Omental fat pad (tissue), 4 donors: ENCODE data around the gene MTMR4. TPM values are rescaled to one million over a fixed set of nuclear protein-coding genes. Genes with fewer than 3 reads are reported as not detected.

Experiments used
- ATAC-seq: fragments of 150-250 bp; one replicate; pipeline ENCODE4 v1.9.1; 2016; ENCODE audit warnings: mild to moderate bottlenecking, moderate library complexity; ENCODE audit not compliant: low FRiP score
- DNase-seq: peaks from one replicate; pipeline ENCODE4 v3.0.0-alpha.2; 2019; ENCODE audit warnings: low spot score
- CTCF ChIP-seq, 3 donors: fragments of 450-650 bp; IDR thresholded peaks; one replicate each; pipeline ENCODE4 v1.5.1; 2016 to 2017; ENCODE audit warnings: antibody characterized with exemption in 3 of 3, mild to moderate bottlenecking in 3 of 3, moderate library complexity in 2 of 3
- total RNA-seq, 4 donors: library from RNA; depleted of rRNA; stranded (reverse); fragments of >200 nt; gene quantifications; one replicate each; pipeline ENCODE4 v1.1.0, GENCODE V29; 2016

The MTMR4 gene
- total RNA-seq, 4 donors from 2014 or later: 24.3 to 40.1 (median 32.3) TPM

GRCh38 chr17:58480090-58480489 is 34.3 kb downstream of the MTMR4 start:
- DNase-seq (no peak), ATAC-seq (no peak)
- TF ChIP-seq CTCF (IDR thresholded peaks at IDR 0.05): no peak

GRCh38 chr17:58476812-58477211 is 37.6 kb downstream of the MTMR4 start:
- TF ChIP-seq CTCF (IDR thresholded peaks at IDR 0.05): no peak
- DNase-seq (no peak), ATAC-seq (no peak)

- TF ChIP-seq CTCF (IDR thresholded peaks at IDR 0.05): no peak
- no peak for DNase-seq
Measured at GRCh38 chr17:58475985-58476384, 38.5 kb downstream of the MTMR4 start.

GRCh38 chr17:58470356-58470755 is 44.1 kb downstream of the MTMR4 start:
- TF ChIP-seq CTCF (IDR thresholded peaks at IDR 0.05): no peak
- DNase-seq: no peak

More at GRCh38 chr17:58475985-58476384, 38.5 kb downstream of the MTMR4 start:
- ATAC-seq: no peak

GRCh38 chr17:58468944-58469343 is 45.5 kb downstream of the MTMR4 start:
- no peak for ATAC-seq
- no peak for DNase-seq
- no peak for TF ChIP-seq CTCF (IDR thresholded peaks at IDR 0.05)

More at GRCh38 chr17:58470356-58470755, 44.1 kb downstream of the MTMR4 start:
- no peak for ATAC-seq

- ATAC-seq (no peak), DNase-seq (no peak)
- no peak for TF ChIP-seq CTCF (IDR thresholded peaks at IDR 0.05)
Measured at GRCh38 chr17:58455491-58455890, 58.9 kb downstream of the MTMR4 start.

GRCh38 chr17:58452738-58453137 is 61.7 kb downstream of the MTMR4 start:
- no peak for TF ChIP-seq CTCF (IDR thresholded peaks at IDR 0.05)
- ATAC-seq (no peak), DNase-seq (no peak)
